Activated CD4-positive, alpha-beta memory T cell treated with anti-CD3 and anti-CD28 coated beads for 36 hours (primary cell): Measurements from ENCODE around the gene LBR. TPM values are rescaled to one million over a fixed set of nuclear protein-coding genes. Genes with fewer than 3 reads are reported as not detected.
"Not testable (repeated sequence)": the region's sequence is repeated elsewhere in the genome, so short reads cannot be mapped to it uniquely, and the experiment has no call there.

ENCODE experiments used
- CTCF ChIA-PET: fragments of 350-600 bp; sonication (Branson Sonifier 250); formaldehyde crosslinking; loops from one replicate; lab custom pipeline; 2021; ENCODE audit warnings: antibody characterized with exemption, inconsistent platforms; lab: Charles Lee
- POLR2A ChIA-PET: fragments of 350-600 bp; sonication (Branson Sonifier 250); formaldehyde crosslinking; loops from one replicate; lab custom pipeline; 2021; ENCODE audit warnings: antibody characterized with exemption; lab: Charles Lee
- DNase-seq: peaks from one replicate; pipeline ENCODE4 v3.0.0-alpha.2; 2020
- H3K27ac Mint-ChIP-seq: one replicate; pipeline ENCODE4 v1.8.0; 2021; ENCODE audit warnings: mixed read lengths
- H3K27me3 Mint-ChIP-seq: one replicate; pipeline ENCODE4 v1.8.0; 2021; ENCODE audit warnings: mixed read lengths
- H3K36me3 Mint-ChIP-seq: one replicate; pipeline ENCODE4 v1.8.0; 2021; ENCODE audit warnings: mixed read lengths
- H3K4me1 Mint-ChIP-seq: one replicate; pipeline ENCODE4 v1.8.0; 2021; ENCODE audit warnings: low read depth, mixed read lengths
- H3K4me3 Mint-ChIP-seq: one replicate; pipeline ENCODE4 v1.8.0; 2021; ENCODE audit warnings: mild to moderate bottlenecking, mixed read lengths
- H3K9me3 Mint-ChIP-seq: one replicate; pipeline ENCODE4 v1.8.0; 2021; ENCODE audit warnings: mixed read lengths
- intact Hi-C: fragments of 100-400 bp; cut with micrococcal nuclease; formaldehyde crosslinking; loops from one replicate; pipeline ENCODE4 v1.15.1; 2023
- total RNA-seq, 2 experiments: library from RNA; stranded (reverse); gene quantifications; one replicate each; pipeline ENCODE4 v1.2.3, GENCODE V29; 2021

LBR gene
- 100 to 1,000 TPM; 146 to 148 TPM for total RNA-seq

- intact Hi-C loops, result loop anchor here (1.0 to 5.0 kb wide), 5 partner anchors 18 to 805 kb away; partner anchors contain the start of genes H3-3A and SRP9
- DNase-seq, result peak; percentile 54
- H3K4me3 Mint-ChIP-seq, result peak within 1 kb of the TSS; percentile 89
- peaks cover 52% of the 10 kb centered on the region for H3K4me1 Mint-ChIP-seq
- H3K36me3 Mint-ChIP-seq, result peaks cover 14% of the 10 kb centered on the region
- H3K9me3 Mint-ChIP-seq, result peaks cover 6% of the 10 kb centered on the region
- H3K27me3 Mint-ChIP-seq, result no peaks in the 10 kb centered on the region
- CTCF ChIA-PET, result interaction anchor here (1.1 to 3.8 kb wide), 5 partner anchors 13 to 108 kb away, joined by 3 to 14 read pairs (median 4); no protein-coding TSS in a partner anchor
- POLR2A ChIA-PET, result interaction anchor here (0.9 to 3.2 kb wide), 8 partner anchors 14 to 455 kb away, joined by 3 to 32 read pairs (median 11); partner anchors contain the start of gene SRP9
- H3K27ac Mint-ChIP-seq, result peak within 1 kb of the TSS; percentile 97
Measured at GRCh38 chr1:225427235-225428067, at the start of gene LBR. TSS of gene LBR (minus strand) at chr1:225428038. CDS start at chr1:225424075, 3,963 bp downstream.

GRCh38 chr1:225477296-225477911, 49.6 kb upstream of the LBR start:
- no peak overlapping the region for H3K27ac Mint-ChIP-seq
- ChIA-PET CTCF (interaction anchor here (1.0 to 4.0 kb wide), 7 partner anchors 9 to 510 kb away, joined by 4 to 32 read pairs (median 6); partner anchors contain the start of gene SRP9), POLR2A (interaction anchor here (1.0 kb wide), 1 partner anchor 405 kb away, joined by 3 read pairs; the partner anchor contains the start of gene TMEM63A)
- H3K9me3 Mint-ChIP-seq, result no peaks in the 10 kb centered on the region
- no peak for DNase-seq
- H3K4me3 Mint-ChIP-seq, result no peak overlapping the region
- peaks cover 41% of the 10 kb centered on the region for H3K4me1 Mint-ChIP-seq
- H3K36me3 Mint-ChIP-seq, result no peaks in the 10 kb centered on the region
- intact Hi-C loops, result loop anchor here (5.0 kb wide), 2 partner anchors 75 to 175 kb away; partner anchors contain the start of gene ENAH
- H3K27me3 Mint-ChIP-seq, result no peaks in the 10 kb centered on the region

- H3K9me3 Mint-ChIP-seq, result no peaks in the 10 kb centered on the region
- no peak overlapping the region for H3K4me3 Mint-ChIP-seq
- H3K4me1 Mint-ChIP-seq, result peaks cover 41% of the 10 kb centered on the region
- H3K27me3 Mint-ChIP-seq, result no peaks in the 10 kb centered on the region
- intact Hi-C loops, result loop anchor here (5.0 kb wide), 2 partner anchors 76 to 176 kb away; partner anchors contain the start of gene ENAH
- no peak overlapping the region for H3K27ac Mint-ChIP-seq
- DNase-seq, result no peak
- ChIA-PET CTCF (interaction anchor here (1.0 to 4.0 kb wide), 5 partner anchors 8 to 511 kb away, joined by 4 to 32 read pairs (median 6); partner anchors contain the start of gene SRP9), POLR2A (no interaction called here)
- no peaks in the 10 kb centered on the region for H3K36me3 Mint-ChIP-seq
Measured at GRCh38 chr1:225476538-225476988, 48.7 kb upstream of the LBR start.

GRCh38 chr1:225476100-225476511, 48.3 kb upstream of the LBR start:
- no peak overlapping the region for H3K27ac Mint-ChIP-seq
- POLR2A ChIA-PET, result no interaction called here

GRCh38 chr1:225474986-225475820, 47.4 kb upstream of the LBR start:
- intact Hi-C loops, result loop anchor here (1.0 to 5.0 kb wide), 6 partner anchors 77 to 646 kb away; partner anchors contain the start of genes ENAH and SRP9
- H3K36me3 Mint-ChIP-seq, result no peaks in the 10 kb centered on the region
- H3K4me1 Mint-ChIP-seq, result peaks cover 41% of the 10 kb centered on the region
- ChIA-PET POLR2A (no interaction called here), CTCF (interaction anchor here (0.6 to 4.0 kb wide), 57 partner anchors 10 to 516 kb away, joined by 3 to 32 read pairs (median 4); partner anchors contain the start of genes PYCR2, SRP9 and TMEM63A)
- H3K27me3 Mint-ChIP-seq, result no peaks in the 10 kb centered on the region
- DNase-seq, result peak; percentile 77
- no peak overlapping the region for H3K27ac Mint-ChIP-seq
- H3K4me3 Mint-ChIP-seq, result no peak overlapping the region
- no peaks in the 10 kb centered on the region for H3K9me3 Mint-ChIP-seq

More at GRCh38 chr1:225476100-225476511, 48.3 kb upstream of the LBR start:
- no peak for DNase-seq
- Mint-ChIP-seq H3K9me3 (no peaks in the 10 kb centered on the region), H3K27me3 (no peaks in the 10 kb centered on the region), H3K4me1 (peaks cover 41% of the 10 kb centered on the region), H3K36me3 (no peaks in the 10 kb centered on the region), H3K4me3 (no peak overlapping the region)
- CTCF ChIA-PET, result interaction anchor here (1.5 to 4.0 kb wide), 3 partner anchors 302 to 511 kb away, joined by 6 to 32 read pairs (median 6); partner anchors contain the start of gene SRP9
- intact Hi-C loops, result loop anchor here (5.0 kb wide), 2 partner anchors 76 to 176 kb away; partner anchors contain the start of gene ENAH

- ChIA-PET POLR2A (no interaction called here), CTCF (interaction anchor here (0.6 to 4.0 kb wide), 55 partner anchors 9 to 516 kb away, joined by 3 to 32 read pairs (median 4); partner anchors contain the start of genes PYCR2, SRP9 and TMEM63A)
- H3K27ac Mint-ChIP-seq, result no peak overlapping the region
Measured at GRCh38 chr1:225474439-225474985, 46.7 kb upstream of the LBR start.

GRCh38 chr1:225473676-225474438, 46.0 kb upstream of the LBR start:
- CTCF ChIA-PET, result interaction anchor here (0.7 to 4.0 kb wide), 38 partner anchors 9 to 517 kb away, joined by 3 to 32 read pairs (median 4); partner anchors contain the start of genes PYCR2 and SRP9
- POLR2A ChIA-PET, result interaction anchor here (0.8 to 1.0 kb wide), 2 partner anchors 29 to 450 kb away, joined by 3 to 4 read pairs; partner anchors contain the start of gene PYCR2
- H3K27me3 Mint-ChIP-seq, H3K9me3 Mint-ChIP-seq, H3K36me3 Mint-ChIP-seq, H3K27ac Mint-ChIP-seq, H3K4me3 Mint-ChIP-seq: not testable (repeated sequence)
- intact Hi-C loops, result loop anchor here (2.0 kb wide), 2 partner anchors 303 to 647 kb away; partner anchors contain the start of gene SRP9
- DNase-seq, result peak; percentile 8
- H3K4me1 Mint-ChIP-seq, result peaks cover 43% of the 10 kb centered on the region

More at GRCh38 chr1:225474439-225474985, 46.7 kb upstream of the LBR start:
- Mint-ChIP-seq H3K36me3 (no peaks in the 10 kb centered on the region), H3K4me3 (no peak overlapping the region), H3K9me3 (no peaks in the 10 kb centered on the region), H3K4me1 (peaks cover 41% of the 10 kb centered on the region), H3K27me3 (no peaks in the 10 kb centered on the region)
- intact Hi-C loops, result loop anchor here (2.0 kb wide), 2 partner anchors 302 to 646 kb away; partner anchors contain the start of gene SRP9
- DNase-seq, result peak; percentile 9

- DNase-seq, result peak; percentile 48
- H3K9me3 Mint-ChIP-seq, H3K4me3 Mint-ChIP-seq, intact Hi-C loops, H3K36me3 Mint-ChIP-seq, H3K27me3 Mint-ChIP-seq: not testable (repeated sequence)
- CTCF ChIA-PET, result interaction anchor here (0.6 to 3.3 kb wide), 14 partner anchors 9 to 514 kb away, joined by 3 to 28 read pairs (median 4); partner anchors contain the start of gene PYCR2
- POLR2A ChIA-PET, result interaction anchor here (0.6 to 1.0 kb wide), 4 partner anchors 28 to 450 kb away, joined by 3 to 4 read pairs (median 3); partner anchors contain the start of genes PYCR2 and TMEM63A
- Mint-ChIP-seq H3K27ac (peak overlapping the region; percentile 43), H3K4me1 (peaks cover 49% of the 10 kb centered on the region)
Measured at GRCh38 chr1:225473266-225473665, 45.4 kb upstream of the LBR start.

- Mint-ChIP-seq H3K4me3 (no peak overlapping the region), H3K27me3 (no peaks in the 10 kb centered on the region), H3K4me1 (peaks cover 38% of the 10 kb centered on the region), H3K9me3 (no peaks in the 10 kb centered on the region), H3K36me3 (no peaks in the 10 kb centered on the region), H3K27ac (no peak overlapping the region)
- POLR2A ChIA-PET, result no interaction called here
- CTCF ChIA-PET, result interaction anchor here (1.2 to 3.3 kb wide), 3 partner anchors 10 to 516 kb away, joined by 3 to 28 read pairs (median 3); no protein-coding TSS in a partner anchor
- peak; percentile 8 for DNase-seq
- intact Hi-C loops, result no loop called here
Measured at GRCh38 chr1:225471453-225472301, 43.8 kb upstream of the LBR start.
